K562 (cell line): ENCODE data around the gene CACNA1A. TPM values are rescaled to one million over a fixed set of nuclear protein-coding genes. Genes with fewer than 3 reads are reported as not detected.

ENCODE experiments used
- ATAC-seq: fragments of 200-7000 bp; cut with Tn5 transposase; 3 replicates; pipeline ENCODE4 v1.9.1; 2020; ENCODE audit warnings: moderate library complexity
- BruUV-seq: library from RNA; stranded (reverse); fragments of 400-500 nt; replicated peaks from 2 replicates; lab custom pipeline; 2021; lab: Mats Ljungman, UMichigan
- CTCF ChIA-PET: fragments of 300-600 bp; formaldehyde crosslinking; extraction: SDS; loops from one replicate; lab custom pipeline; 2021; ENCODE audit warnings: low intra/inter-chr PET ratio; lab: Yijun Ruan, JAX
- POLR2A ChIA-PET: fragments of 300-600, 350-650 bp; sonication (Branson Sonifier 250); formaldehyde crosslinking; extraction: SDS; loops from one replicate; lab custom pipeline; 2021; ENCODE audit warnings: antibody characterized with exemption, inconsistent platforms; lab: Yijun Ruan, JAX
- DNase-seq, 4 experiments: peaks; one replicate each; pipeline versions ENCODE4 v3.0.0 to v3.0.0-alpha.2; 2011 to 2018; ENCODE audit warnings: low spot score in 3 of 4, mixed read lengths in 3 of 4; ENCODE audit errors: extremely low read depth in 1 of 4
- FAIRE-seq: peaks from 2 replicates; lab custom pipeline; 2011; peaks lifted over from hg19 to GRCh38; lab: Jason Lieb, UNC
- H2AFZ ChIP-seq: 2 replicates; pipeline ENCODE4 v1.6.0; 2011; ENCODE audit warnings: low read depth, low read length, control low read depth, inconsistent platforms
- H3K27ac ChIP-seq: fragments of 200-600 bp; 3 replicates; pipeline ENCODE4 v1.8.0; 2011; ENCODE audit warnings: low read depth, mild to moderate bottlenecking, control low read depth, inconsistent platforms, low read length, moderate library complexity, mixed read lengths; ENCODE audit errors: extremely low read depth
- H3K27me3 ChIP-seq, 2 experiments: fragments of 300-600 bp in 1 of 2; 2 replicates in 1 of 2; 3 replicates in 1 of 2; pipeline versions ENCODE4 v1.6.0 to v1.8.0; 2011; ENCODE audit warnings: inconsistent platforms in 2 of 2, low read length in 2 of 2, mild to moderate bottlenecking in 1 of 2, mixed read lengths in 1 of 2, moderate library complexity in 1 of 2; ENCODE audit not compliant: control insufficient read depth in 2 of 2, insufficient read depth in 2 of 2
- H3K36me3 ChIP-seq: fragments of 300-600 bp; 3 replicates; pipeline ENCODE4 v1.8.0; 2011; ENCODE audit warnings: mild to moderate bottlenecking, low read length, inconsistent platforms; ENCODE audit not compliant: control insufficient read depth, insufficient read depth
- H3K4me1 ChIP-seq, 2 experiments: fragments of 200-600 bp in 1 of 2; replicated peaks in 1 of 2; 2 replicates in 1 of 2; 3 replicates in 1 of 2; pipeline versions ENCODE4 v1.5.1 to v1.8.0; 2011; ENCODE audit warnings: inconsistent platforms in 2 of 2, low read length in 2 of 2, mild to moderate bottlenecking in 1 of 2, mixed read lengths in 1 of 2, moderate library complexity in 1 of 2; ENCODE audit not compliant: control insufficient read depth in 2 of 2, insufficient read depth in 2 of 2
- H3K4me2 ChIP-seq: 2 replicates; pipeline ENCODE4 v1.6.1; 2011; ENCODE audit warnings: low read length, control low read depth, inconsistent platforms, mixed read lengths; ENCODE audit not compliant: insufficient read depth
- H3K4me3 ChIP-seq: fragments of 200-600 bp; sonication (generic), shearing (Covaris generic); 2 replicates; pipeline ENCODE4 v1.5.1; 2016; ENCODE audit warnings: control low read depth, inconsistent platforms
- H3K79me2 ChIP-seq: fragments of 200-600 bp; 3 replicates; pipeline ENCODE4 v1.8.0; 2011; ENCODE audit warnings: low read length, inconsistent platforms; ENCODE audit not compliant: control insufficient read depth, insufficient read depth
- H3K9ac ChIP-seq, 2 experiments: 2 replicates each; pipeline versions ENCODE4 v1.6.0 to v1.6.1; 2011; ENCODE audit warnings: low read depth in 2 of 2, low read length in 2 of 2, control low read depth in 1 of 2, inconsistent platforms in 1 of 2, mild to moderate bottlenecking in 1 of 2, mixed read lengths in 1 of 2; ENCODE audit not compliant: insufficient read depth in 1 of 2
- H3K9me1 ChIP-seq: one replicate; pipeline ENCODE4 v1.6.0; 2011; ENCODE audit warnings: inconsistent platforms, mild to moderate bottlenecking, low read length, moderate library complexity; ENCODE audit not compliant: control insufficient read depth, insufficient read depth
- H3K9me3 ChIP-seq: replicated peaks from 2 replicates; pipeline ENCODE4 v1.5.1; 2011; ENCODE audit warnings: low read depth, low read length, inconsistent platforms; ENCODE audit not compliant: control insufficient read depth, insufficient read depth
- H4K20me1 ChIP-seq: replicated peaks from 2 replicates; pipeline ENCODE4 v1.6.1; 2011; ENCODE audit warnings: low read length, inconsistent platforms, mixed read lengths; ENCODE audit not compliant: control insufficient read depth, insufficient read depth
- CBFA2T2 ChIP-seq: fragments of 450-650 bp; conservative IDR thresholded peaks from 2 replicates; pipeline ENCODE4 v1.6.1; 2017; ENCODE audit warnings: mild to moderate bottlenecking
- CHD1 ChIP-seq: fragments of 200-600 bp; sonication (generic); IDR thresholded peaks from one replicate; pipeline ENCODE4 v1.6.1; 2012; ENCODE audit warnings: mild to moderate bottlenecking, moderate library complexity, low read length, inconsistent platforms
- NCOA4 ChIP-seq: fragments of 450-650 bp; IDR thresholded peaks from 2 replicates; pipeline ENCODE4 v1.6.1; 2018; ENCODE audit warnings: mild to moderate bottlenecking; ENCODE audit not compliant: partially characterized antibody
- NRF1 ChIP-seq, 2 experiments: fragments of 450-650 bp; IDR thresholded peaks in 1 of 2; conservative IDR thresholded peaks in 1 of 2; 2 replicates each; pipeline ENCODE4 v1.6.1; 2014; ENCODE audit warnings: mild to moderate bottlenecking in 2 of 2
- POLR3G ChIP-seq: IDR thresholded peaks from 2 replicates; pipeline ENCODE4 v1.6.1; 2011; ENCODE audit not compliant: insufficient read length, insufficient replicate concordance; ENCODE audit errors: extremely low read depth
- RBFOX2 ChIP-seq: fragments of 200-400 bp; formaldehyde crosslinking; IDR thresholded peaks from 2 replicates; pipeline ENCODE4 v1.6.1; 2017; ENCODE audit warnings: low read depth, mild to moderate bottlenecking, low read length, moderate library complexity
- SIX5 ChIP-seq, 2 experiments: IDR thresholded peaks; 2 replicates each; pipeline ENCODE4 v1.6.1; 2011; ENCODE audit warnings: low read length in 2 of 2, borderline replicate concordance in 1 of 2, low read depth in 1 of 2, mild to moderate bottlenecking in 1 of 2, moderate library complexity in 1 of 2; ENCODE audit not compliant: insufficient read depth in 1 of 2
- ZNF23 ChIP-seq: fragments of 250-450 bp; sonication (Bioruptor Pico); IDR thresholded peaks from 2 replicates; pipeline ENCODE4 v1.4.0; 2020; ENCODE audit warnings: mild to moderate bottlenecking
- ZNF764 ChIP-seq: fragments of 250-450 bp; sonication (Bioruptor Pico); IDR thresholded peaks from 2 replicates; pipeline ENCODE4 v1.4.0; 2020; ENCODE audit warnings: low read depth, mild to moderate bottlenecking, moderate library complexity
- WGBS: fragments of 100-300 bp; shearing (Covaris generic); methylation state at CpG from one replicate; pipeline ENCODE4 v1.1.6; 2016; ENCODE audit warnings: low coverage, mixed read lengths; ENCODE audit not compliant: insufficient coverage; ENCODE audit errors: missing lambda C conversion rate; 5-methylcytosine and 5-hydroxymethylcytosine counted together
- in situ Hi-C: fragments of 300-500 bp; cut with MboI; formaldehyde crosslinking; loops from 4 replicates; pipeline ENCODE4 v1.15.0; 2018; ENCODE audit warnings: inconsistent platforms, mixed read lengths
- intact Hi-C: fragments of 100-400 bp; cut with micrococcal nuclease; formaldehyde crosslinking; loops from 2 replicates; pipeline ENCODE4 v1.14.2; 2022
- polyA plus RNA-seq, 8 experiments: library from polyadenylated mRNA; depleted of rRNA in 4 of 8; stranded (reverse) in 5 of 8; unstranded in 3 of 8; fragments of >200 nt; fragmentation: Nextera tagmentation in 2 of 8; fragmentation: Illumina TruSeq in 1 of 8; extraction: Ambion mirVana in 2 of 8; extraction: Trizol in 1 of 8; gene quantifications; 2 replicates each; pipeline versions ENCODE4 v1.2.1 to v1.2.3, GENCODE V29; 2011 to 2014; ENCODE audit warnings: inconsistent platforms in 1 of 8, missing spikeins in 1 of 8
- total RNA-seq, 7 experiments: library from RNA; depleted of rRNA in 6 of 7; stranded (reverse); fragments of >200 nt in 6 of 7; fragmentation: Illumina TruSeq in 2 of 7; extraction: Trizol in 2 of 7; gene quantifications; 2 replicates each; pipeline versions ENCODE4 v1.2.1 to v1.2.3, GENCODE V29; 2011 to 2021; ENCODE audit warnings: low replicate concordance in 1 of 7
- TF ChIP-seq, protein P1 (sequence below): IDR thresholded peaks from 2 replicates; pipeline ENCODE4 v1.6.1; 2014; ENCODE audit warnings: antibody characterized with exemption
- TF ChIP-seq, protein P2 (sequence below): fragments of 450-650 bp; formaldehyde crosslinking; IDR thresholded peaks from 2 replicates; pipeline ENCODE4 v1.4.0; 2020; ENCODE audit warnings: mild to moderate bottlenecking, mixed read lengths
- TF ChIP-seq, protein P3 (sequence below): fragments of 200-800 bp; sonication (Bioruptor generic); IDR thresholded peaks from 2 replicates; pipeline ENCODE4 v1.6.1; 2016; ENCODE audit warnings: missing genetic modification characterization, missing compliant biosample characterization
- TF ChIP-seq, protein P4 (sequence below): fragments of 250-450 bp; sonication (Bioruptor Pico); IDR thresholded peaks from 2 replicates; pipeline ENCODE4 v1.6.1; 2021; ENCODE audit warnings: mild to moderate bottlenecking

Gene CACNA1A
- total and polyA plus RNA-seq, 9 of the 15 experiments (the other 6 are each of a cell fraction or from before 2014, with no cell fraction given) = 0.03 to 0.20 (median 0.09) TPM; not detected in 1

DNA sequence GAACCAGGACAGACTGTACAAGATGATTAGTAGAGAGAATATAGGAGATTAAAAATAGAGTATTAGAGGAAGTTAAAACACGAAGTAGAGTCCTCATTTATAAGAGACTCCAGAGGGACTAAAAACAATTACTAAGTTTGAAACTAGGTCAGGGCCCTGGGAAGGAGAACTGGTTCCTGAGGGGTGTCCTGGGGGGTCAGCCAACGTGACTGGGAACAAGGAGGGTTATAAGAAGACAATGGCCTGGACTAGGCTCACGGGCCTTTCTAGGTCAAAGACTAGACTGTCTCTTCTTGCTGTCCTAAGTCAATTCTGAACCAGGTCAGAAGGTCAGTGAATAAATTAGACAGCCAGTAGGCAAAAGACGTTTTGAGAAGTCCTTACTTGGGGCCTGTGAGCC is 190.8 kb downstream of the CACNA1A start:
- ChIA-PET POLR2A (no interaction called here), CTCF (no interaction called here)
- BruUV-seq = no TSS peak
- no peaks in the 10 kb centered on the region for H3K4me1 ChIP-seq
- 0% methylated on average over 3 of the region's 4 CpGs for WGBS
- H4K20me1 ChIP-seq = no peaks in the 10 kb centered on the region
- ATAC-seq (no peak), FAIRE-seq (no peak), DNase-seq (no peak)
- peaks cover 5 to 23% of the 10 kb centered on the region in 2 experiments; a peak in 2 of 5 replicates for H3K27me3 ChIP-seq
- no peak overlapping the region for H2AFZ ChIP-seq
- H3K36me3 ChIP-seq = no peaks in the 10 kb centered on the region
- H3K79me2 ChIP-seq = no peaks in the 10 kb centered on the region
- no peak overlapping the region for H3K4me3 ChIP-seq
- H3K4me2 ChIP-seq = no peak overlapping the region
- intact Hi-C loops = no loop called here
- H3K9me3 ChIP-seq = no peaks in the 10 kb centered on the region
- H3K27ac ChIP-seq = no peak overlapping the region
- in situ Hi-C loops = no loop called here
- no peaks in the 10 kb centered on the region for H3K9me1 ChIP-seq
- H3K9ac ChIP-seq = no peak overlapping the region
- TF ChIP-seq NCOA4 (no peak), ZNF23 (no peak), RBFOX2 (no peak), CBFA2T2 (no peak), NRF1 (conservative IDR thresholded peaks at IDR 0.05 in 1 of 2, IDR thresholded peaks at IDR 0.05 in 1 of 2) (no peak), ZNF764 (CRISPR knock-in tag) (no peak), POLR3G (no peak), CHD1 (no peak), SIX5 (IDR thresholded peaks at IDR 0.05; ENCODE audit: borderline replicate concordance in 1 of 2, insufficient read depth in 1 of 2, low read depth in 1 of 2, low read length in 2 of 2) (no peak)
- TF ChIP-seq, protein P1, sequence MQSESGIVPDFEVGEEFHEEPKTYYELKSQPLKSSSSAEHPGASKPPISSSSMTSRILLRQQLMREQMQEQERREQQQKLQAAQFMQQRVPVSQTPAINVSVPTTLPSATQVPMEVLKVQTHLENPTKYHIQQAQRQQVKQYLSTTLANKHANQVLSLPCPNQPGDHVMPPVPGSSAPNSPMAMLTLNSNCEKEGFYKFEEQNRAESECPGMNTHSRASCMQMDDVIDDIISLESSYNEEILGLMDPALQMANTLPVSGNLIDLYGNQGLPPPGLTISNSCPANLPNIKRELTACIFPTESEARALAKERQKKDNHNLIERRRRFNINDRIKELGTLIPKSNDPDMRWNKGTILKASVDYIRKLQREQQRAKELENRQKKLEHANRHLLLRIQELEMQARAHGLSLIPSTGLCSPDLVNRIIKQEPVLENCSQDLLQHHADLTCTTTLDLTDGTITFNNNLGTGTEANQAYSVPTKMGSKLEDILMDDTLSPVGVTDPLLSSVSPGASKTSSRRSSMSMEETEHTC = no peak
- TF ChIP-seq, protein P2, sequence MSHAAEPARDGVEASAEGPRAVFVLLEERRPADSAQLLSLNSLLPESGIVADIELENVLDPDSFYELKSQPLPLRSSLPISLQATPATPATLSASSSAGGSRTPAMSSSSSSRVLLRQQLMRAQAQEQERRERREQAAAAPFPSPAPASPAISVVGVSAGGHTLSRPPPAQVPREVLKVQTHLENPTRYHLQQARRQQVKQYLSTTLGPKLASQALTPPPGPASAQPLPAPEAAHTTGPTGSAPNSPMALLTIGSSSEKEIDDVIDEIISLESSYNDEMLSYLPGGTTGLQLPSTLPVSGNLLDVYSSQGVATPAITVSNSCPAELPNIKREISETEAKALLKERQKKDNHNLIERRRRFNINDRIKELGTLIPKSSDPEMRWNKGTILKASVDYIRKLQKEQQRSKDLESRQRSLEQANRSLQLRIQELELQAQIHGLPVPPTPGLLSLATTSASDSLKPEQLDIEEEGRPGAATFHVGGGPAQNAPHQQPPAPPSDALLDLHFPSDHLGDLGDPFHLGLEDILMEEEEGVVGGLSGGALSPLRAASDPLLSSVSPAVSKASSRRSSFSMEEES (CRISPR knock-in tag) = no peak
- TF ChIP-seq, protein P3, sequence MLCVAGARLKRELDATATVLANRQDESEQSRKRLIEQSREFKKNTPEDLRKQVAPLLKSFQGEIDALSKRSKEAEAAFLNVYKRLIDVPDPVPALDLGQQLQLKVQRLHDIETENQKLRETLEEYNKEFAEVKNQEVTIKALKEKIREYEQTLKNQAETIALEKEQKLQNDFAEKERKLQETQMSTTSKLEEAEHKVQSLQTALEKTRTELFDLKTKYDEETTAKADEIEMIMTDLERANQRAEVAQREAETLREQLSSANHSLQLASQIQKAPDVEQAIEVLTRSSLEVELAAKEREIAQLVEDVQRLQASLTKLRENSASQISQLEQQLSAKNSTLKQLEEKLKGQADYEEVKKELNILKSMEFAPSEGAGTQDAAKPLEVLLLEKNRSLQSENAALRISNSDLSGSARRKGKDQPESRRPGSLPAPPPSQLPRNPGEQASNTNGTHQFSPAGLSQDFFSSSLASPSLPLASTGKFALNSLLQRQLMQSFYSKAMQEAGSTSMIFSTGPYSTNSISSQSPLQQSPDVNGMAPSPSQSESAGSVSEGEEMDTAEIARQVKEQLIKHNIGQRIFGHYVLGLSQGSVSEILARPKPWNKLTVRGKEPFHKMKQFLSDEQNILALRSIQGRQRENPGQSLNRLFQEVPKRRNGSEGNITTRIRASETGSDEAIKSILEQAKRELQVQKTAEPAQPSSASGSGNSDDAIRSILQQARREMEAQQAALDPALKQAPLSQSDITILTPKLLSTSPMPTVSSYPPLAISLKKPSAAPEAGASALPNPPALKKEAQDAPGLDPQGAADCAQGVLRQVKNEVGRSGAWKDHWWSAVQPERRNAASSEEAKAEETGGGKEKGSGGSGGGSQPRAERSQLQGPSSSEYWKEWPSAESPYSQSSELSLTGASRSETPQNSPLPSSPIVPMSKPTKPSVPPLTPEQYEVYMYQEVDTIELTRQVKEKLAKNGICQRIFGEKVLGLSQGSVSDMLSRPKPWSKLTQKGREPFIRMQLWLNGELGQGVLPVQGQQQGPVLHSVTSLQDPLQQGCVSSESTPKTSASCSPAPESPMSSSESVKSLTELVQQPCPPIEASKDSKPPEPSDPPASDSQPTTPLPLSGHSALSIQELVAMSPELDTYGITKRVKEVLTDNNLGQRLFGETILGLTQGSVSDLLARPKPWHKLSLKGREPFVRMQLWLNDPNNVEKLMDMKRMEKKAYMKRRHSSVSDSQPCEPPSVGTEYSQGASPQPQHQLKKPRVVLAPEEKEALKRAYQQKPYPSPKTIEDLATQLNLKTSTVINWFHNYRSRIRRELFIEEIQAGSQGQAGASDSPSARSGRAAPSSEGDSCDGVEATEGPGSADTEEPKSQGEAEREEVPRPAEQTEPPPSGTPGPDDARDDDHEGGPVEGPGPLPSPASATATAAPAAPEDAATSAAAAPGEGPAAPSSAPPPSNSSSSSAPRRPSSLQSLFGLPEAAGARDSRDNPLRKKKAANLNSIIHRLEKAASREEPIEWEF = no peak
- TF ChIP-seq, protein P4, sequence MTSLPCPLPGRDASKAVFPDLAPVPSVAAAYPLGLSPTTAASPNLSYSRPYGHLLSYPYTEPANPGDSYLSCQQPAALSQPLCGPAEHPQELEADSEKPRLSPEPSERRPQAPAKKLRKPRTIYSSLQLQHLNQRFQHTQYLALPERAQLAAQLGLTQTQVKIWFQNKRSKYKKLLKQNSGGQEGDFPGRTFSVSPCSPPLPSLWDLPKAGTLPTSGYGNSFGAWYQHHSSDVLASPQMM = no peak
